Epidermal melanocyte (primary cell): ENCODE measurements around the gene SMYD1.

Source experiments
- DNase-seq: peaks from one replicate; pipeline ENCODE4 v3.0.0; 2011; ENCODE audit warnings: low spot score; ENCODE audit not compliant: insufficient read length

The SMYD1 gene

DNA sequence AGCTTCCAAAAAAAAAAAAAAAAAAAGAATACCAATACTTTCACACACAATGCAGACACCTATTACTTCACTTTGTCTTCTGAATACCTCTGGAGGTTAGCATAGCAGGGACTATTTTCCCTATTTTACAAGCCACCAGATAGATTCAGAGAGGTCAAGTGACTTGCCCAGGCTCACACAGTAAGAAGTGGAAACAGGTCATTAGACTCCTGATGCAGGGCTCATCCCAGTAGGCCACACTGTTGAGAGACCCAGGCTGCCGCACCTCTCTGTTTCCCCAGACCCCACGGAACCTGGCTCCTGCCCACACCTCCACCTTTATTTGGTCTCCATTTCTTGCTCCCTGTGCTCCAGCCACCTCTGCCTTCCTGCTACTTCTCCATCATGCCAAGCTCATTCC is 19.4 kb downstream of the SMYD1 start:
- no peak for DNase-seq

DNA sequence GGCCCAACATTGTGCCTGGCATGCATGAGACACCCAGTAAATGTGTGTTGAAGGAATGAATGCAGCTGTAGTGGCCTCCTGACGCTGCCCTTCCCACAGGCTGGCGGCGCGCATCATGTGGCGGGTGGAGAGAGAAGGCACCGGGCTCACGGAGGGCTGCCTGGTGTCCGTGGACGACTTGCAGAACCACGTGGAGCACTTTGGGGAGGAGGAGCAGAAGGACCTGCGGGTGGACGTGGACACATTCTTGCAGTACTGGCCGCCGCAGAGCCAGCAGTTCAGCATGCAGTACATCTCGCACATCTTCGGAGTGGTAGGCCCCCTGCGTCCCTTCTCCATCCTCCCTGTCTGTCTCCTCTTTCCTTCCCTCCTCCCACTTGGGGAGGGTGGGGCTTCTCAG is 20.1 kb downstream of the SMYD1 start:
- DNase-seq, result no peak

DNA sequence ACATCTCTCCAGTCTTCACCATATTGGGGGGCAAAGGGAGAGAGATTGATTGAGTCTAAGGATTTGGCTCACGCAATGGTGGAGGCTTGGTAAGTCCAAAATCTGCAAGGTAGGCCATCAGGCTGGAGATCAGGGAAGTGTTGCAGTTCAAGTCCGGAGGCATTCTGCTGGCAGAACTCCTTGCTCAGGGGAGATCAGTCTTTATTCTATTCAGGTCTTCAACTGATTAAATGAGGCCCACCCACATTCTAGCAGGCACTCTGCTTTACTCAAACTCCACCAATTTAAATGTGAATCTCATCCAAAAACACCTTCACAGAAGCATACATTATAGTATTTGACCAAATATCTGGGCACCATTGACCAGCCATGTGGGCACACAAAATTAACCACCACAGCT is 21.4 kb downstream of the SMYD1 start:
- no peak for DNase-seq

DNA sequence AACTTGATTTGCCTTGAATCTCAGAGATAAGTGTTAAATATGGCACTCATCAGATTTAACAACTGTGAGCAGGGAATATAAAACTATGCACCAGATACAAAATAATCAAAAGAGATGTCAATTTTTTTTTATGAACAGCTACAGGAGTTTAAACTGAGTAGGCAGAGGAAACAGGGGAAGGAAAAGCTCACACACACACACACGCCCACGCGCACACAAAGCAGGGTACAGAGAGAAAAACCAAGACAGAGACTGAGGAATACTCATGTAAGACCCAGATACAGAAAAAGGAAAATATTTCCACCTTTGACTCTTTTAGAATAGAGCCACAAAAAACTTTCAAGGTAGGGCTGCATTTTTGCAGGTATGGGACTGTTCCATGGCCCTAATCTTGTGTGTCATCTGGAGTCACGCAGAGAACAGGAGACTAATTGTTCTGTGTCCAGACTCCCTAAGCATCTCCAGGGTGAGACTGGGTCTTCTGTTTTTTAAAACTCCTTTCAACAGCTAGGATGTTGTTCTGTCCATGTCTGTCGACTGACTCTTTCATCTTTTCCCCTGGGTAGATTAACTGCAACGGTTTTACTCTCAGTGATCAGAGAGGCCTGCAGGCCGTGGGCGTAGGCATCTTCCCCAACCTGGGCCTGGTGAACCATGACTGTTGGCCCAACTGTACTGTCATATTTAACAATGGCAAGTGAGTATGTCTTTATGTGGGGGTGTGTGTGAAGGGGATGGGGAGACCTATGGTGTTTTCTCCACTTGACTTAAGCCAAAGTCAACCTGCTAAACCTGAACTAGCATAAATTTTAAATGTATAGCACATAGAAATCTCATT is 23.0 kb downstream of the SMYD1 start:
- no peak for DNase-seq

DNA sequence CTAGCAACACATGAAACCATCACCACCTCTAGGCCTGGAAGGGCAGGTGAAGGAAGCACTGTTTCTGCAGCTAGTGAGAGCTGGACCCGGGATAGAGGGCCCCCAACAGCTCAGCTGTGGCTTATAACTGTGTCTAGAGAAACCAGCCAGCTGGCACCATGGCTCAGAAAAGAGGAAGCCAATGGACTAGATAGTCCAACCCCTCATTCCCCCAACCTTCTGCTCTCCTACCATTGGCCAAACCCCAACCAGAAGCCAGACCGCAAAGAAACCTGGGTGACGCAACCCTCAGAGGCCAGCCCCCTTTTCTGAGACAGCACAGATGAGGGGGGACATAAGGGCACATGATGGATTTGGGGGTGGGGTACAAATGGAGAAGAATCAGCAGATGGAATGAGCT is 24.3 kb downstream of the SMYD1 start:
- DNase-seq, result no peak

DNA sequence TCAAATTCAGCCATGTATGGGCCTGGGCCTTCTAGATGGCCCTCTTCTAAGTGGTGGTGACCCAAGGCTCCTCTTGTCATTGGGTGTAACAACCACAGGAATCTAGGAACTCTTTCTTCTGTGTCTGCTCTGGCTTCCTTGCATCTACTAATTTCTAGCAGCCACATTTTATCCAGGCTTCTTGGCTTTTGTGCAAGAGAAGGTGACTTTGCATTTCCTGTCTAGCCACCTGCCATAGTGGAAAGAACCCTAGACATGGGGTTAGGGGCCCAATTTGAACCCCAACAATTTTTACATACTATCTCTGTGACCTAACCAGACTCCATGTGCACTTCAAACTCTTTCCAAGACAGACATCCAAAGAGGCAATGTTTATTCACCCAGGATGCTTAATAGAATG is 25.1 kb downstream of the SMYD1 start:
- DNase-seq, result no peak

DNA sequence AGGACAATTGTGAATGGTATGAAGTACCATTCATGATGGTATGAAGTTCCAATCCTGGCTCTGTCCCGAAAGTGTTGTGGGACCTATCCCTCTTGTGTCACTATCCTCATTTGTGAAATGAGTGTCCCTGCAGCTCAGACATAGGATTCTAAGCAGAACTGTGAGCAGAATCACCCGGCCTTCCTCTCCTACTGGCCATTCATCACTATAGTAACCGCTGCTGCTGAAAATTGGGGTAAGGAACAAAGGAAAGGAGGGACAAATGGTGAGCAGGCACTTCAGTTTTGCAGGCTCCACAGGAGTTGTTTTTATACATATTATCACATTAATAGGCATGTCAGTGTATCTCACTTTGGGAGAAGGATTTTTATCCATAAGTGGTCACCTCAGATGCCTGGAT is 27.4 kb downstream of the SMYD1 start:
- DNase-seq, result no peak

DNA sequence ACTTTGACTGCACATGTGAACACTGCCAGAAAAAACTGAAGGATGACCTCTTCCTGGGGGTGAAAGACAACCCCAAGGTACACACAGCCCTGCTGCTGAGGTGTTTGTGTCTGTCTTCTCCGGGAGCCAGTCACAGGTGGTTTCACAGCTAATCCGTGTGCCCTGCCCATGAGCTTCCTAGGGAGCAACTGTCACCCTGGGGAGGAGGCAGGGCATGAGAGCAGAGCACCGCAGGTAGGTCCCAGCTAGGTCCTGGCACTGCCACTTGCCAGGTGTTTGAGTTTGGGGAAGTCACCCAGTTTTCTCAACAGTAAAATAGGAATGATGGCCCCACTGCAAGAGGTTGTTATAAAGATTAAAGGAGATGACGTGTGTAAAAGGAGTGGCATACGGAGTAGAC is 29.1 kb downstream of the SMYD1 start:
- DNase-seq, result no peak

DNA sequence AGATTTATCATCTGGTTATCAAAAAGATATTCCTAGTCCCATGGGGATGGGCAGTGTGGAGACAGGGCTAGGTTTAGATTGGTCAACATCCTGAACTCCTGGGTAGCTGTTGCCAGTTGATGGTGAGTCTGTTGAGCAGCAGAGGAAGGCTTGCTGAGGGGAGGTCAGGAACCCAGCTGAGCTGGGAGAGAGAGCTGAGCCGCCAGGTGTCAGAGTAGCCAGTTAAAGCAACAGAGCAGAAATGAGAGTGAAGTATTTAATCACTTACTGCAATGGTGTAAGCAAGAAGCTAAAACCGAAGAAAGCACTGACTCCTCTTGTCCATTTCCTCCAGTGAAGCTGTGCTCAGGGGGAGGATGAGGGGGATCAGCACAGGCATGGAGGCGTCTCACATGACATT is 29.6 kb downstream of the SMYD1 start:
- DNase-seq, result no peak

DNA sequence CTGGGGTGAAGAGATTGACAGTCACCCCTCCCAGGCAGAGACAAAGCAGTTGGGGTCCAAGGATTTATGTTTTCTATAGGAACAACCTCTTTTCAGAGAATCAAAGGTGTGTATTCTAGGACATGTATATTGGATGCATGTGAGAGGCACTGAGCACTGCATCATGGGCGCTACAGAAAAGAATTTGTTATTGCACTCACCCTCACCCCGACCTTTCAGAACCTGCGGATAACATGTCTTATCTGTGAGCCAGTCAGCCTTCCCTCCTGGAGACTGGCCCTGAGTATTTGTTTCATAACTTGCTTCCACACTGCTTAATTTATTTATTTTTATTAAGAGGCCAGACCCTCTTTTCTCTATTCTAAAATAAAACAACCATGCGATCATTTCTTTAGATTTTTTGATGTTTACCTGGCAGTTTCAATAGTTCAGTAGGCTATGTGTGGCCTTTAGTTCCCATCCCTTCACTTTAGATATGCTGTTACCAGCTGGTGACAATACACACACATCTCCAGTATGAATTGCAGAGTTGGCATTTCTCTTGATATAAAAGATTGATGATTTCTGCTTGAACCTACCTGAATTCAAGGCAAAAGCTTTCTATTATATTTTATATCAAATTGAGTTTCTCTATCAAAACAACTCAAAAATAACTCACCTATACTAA is 30.4 kb downstream of the SMYD1 start:
- no peak for DNase-seq

DNA sequence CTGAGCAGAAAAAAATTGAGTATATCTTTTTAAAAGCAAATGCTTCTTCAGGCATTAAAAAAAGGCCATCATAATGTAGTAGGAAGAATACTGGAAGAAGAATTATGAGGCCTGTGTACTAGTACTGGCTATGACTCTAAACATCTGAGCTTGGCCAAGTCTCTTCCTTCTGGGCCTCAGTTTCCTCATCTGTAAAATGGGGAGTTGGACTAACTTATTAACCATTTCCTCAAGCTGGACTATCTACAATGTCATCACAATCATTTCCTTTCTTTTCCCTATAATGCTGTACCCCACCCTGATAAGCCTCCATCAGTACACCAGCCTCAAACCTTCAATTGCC is 30.9 kb downstream of the SMYD1 start:
- DNase-seq, result no peak

DNA sequence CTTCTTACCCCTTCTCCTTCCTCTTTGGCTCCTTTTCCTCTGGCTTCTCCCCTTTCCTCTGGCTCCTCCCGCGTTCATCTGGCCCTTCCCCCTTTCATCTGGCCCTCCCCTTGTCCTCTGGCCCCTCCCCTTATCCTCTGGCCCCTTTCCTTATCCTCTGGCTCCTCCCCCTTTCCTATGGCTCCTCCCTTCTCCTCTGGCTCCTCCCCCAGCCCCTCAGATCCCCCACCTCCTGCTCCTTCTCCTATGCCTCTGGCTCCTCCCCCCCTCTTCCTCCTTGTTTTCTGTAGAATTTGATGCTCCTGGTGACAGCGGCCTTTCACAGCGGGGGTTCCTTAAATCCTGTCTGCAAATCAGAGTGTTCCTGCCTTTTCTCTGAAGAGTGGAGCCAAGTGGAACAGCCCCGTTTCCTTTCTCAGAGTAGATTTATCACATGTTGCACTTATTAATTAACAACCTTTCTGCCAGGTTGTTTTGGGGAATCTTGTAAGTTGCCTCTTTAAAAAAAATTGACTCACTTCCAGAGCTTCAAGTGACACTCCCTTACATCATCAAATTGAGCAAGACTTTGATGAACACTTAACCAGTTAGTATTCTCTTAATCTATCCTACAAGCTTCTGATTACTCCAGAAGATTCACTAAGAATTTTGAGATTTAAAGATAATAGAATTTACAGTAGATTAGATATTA is 32.3 kb downstream of the SMYD1 start:
- no peak for DNase-seq

DNA sequence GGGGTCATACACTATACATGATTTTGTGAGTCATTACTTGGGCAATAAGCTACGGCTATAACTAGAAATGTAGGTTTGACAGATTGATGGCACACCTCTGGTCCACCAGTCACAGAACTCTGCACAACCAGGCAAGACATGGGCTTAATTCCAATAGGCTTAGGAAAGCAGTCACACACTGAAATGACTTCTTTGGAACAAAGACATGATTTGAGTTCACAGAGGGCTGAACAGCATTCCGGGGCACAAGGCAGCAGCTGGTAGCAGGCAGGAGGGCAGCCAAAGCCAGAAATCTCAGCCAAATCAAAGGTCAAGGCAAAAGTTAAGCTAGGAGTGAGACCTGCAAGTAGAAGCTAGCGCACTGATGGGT is 32.8 kb downstream of the SMYD1 start:
- no peak for DNase-seq

DNA sequence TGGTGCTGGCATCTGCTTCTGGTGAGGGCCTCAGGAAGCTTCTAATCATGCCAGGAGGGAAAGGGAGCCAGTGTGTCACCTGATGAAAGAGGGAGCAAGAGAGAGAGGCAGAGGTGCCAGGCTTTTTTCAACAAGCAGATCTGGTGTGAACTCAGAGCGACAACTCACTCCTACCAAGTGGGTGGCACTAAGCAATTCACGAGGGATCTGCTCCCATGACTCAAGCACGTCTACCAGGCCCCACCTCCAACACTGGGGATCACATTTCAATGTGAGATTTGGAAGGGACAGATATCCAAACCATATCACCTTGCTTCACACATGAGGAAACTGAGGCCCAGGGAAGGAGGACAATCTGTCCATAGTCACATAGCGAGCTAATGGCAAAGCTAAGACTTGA is 41.2 kb downstream of the SMYD1 start:
- DNase-seq, result no peak

DNA sequence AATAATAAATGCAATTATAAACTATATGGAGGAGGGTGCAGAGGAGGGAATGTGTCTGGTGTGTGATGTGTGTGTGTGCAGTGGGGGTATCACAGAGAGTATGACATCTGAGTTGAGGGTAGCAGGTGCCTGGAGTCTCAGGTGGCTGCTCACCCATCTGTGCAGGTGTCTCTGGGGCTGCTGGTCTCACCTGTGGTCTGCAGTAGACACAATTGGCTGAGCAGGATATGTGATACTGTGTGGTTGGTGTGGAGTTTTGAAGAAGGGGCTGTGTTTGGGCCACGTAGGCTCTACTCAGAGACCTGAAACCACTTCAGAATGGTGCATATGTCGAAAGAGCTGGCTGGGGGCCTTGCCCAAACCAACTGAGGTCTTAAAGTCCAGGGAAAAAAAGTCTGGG is 43.2 kb downstream of the SMYD1 start:
- no peak for DNase-seq

DNA sequence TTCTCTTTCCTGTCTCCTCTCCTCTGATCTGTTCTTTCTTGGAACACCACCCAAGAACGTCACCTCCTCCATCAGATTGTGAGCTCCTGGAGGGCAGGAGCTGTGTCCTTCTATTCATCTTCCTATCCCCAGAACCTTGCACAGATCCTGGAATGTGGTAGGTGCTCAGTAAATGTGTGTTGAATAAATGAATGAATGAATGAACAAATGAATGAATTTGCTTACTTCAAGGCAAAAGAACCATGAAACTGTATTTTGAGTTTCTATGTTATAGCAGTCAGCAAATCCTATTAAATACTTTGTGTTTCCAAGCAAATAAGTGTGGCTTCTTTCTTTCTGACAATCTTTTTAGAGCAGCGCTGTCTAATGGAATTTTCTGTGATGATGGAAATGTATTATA is 45.4 kb downstream of the SMYD1 start:
- no peak for DNase-seq

DNA sequence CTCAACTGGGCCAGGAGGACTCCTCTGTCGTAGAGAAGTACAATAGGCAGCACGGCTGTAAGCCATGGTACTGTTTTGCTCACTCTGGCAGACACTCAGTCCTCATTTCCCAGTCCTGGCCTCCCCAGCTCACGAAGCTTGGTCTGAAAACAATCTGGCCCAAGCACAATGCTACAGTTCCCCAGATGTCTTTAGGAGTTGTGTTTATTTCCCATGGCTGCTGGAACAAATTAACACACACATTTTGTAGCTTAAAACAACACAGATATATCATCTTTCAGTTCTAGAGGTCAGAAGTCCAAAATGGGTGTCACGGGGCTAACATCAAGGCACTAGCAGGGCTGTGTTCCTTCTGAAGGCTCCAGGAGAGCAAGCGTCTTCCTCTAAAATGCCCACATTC is 47.3 kb downstream of the SMYD1 start:
- DNase-seq, result no peak

DNA sequence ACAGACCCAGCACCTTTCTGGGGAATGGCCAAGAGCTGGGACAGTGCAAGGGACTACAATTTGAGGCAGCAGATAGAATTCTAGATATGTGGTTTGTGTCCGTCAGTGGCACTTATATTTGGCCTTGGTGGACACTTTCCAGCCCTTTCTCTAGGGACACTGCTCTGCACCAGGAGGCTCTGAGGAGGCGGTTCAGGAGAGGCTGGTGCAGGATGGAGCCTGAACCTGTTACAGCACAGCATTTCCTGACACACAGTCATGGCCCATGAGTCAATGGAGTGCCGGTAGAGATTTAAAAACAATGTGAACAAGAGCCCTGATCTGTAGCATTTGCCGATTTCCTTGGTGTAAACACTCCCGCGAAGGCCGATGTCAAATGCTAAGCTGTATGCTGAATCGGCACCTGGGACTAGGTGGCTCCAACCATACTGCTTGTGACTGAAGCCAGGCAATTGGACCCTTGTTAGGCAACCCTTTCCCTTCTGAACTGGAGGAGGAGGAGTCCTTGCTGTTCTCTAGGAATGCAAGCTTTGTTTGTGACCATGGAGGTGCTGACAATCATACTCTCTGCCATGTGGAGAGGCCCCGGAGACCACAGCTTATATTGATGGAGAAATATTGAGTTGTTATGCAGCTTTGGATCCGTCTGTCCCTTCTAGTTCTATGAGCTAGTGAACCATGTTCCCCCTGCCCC is 48.3 kb downstream of the SMYD1 start:
- no peak for DNase-seq

DNA sequence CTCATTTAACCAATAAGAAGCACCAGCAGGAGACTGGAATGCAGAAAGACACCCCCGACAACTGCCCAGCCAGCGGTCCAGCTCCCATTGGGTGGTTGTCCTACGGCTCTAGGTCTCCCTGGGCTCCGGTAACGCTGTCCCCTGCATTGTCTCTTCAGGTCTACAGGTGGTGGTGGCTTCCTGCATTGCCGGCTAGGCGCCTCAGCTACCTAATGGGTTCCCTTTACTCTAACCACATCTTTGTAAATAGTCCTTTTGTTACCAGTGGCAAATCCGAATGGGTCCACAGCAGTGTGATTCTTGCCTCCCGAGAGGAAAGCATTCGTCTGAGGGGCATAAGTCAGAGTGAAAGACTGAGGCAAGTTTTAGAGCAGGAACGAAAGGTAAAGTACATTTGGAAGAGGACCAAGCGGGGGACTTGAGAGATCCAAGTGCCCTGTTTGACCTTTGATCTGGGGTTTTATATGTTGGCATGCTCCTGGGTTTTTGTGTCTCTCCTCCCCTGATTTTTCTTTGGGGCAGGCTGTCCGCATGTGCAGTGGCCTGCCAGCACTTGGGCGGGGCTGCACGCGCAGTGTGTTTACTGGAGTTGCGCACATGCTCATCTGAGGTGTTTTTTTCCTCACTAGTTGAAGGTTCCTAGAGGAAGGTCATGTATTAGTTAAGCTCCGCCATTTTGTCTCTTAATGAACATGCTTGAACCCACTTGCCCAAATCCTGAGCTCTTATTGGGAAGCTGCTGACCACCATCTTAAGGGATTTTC is 49.2 kb downstream of the SMYD1 start:
- DNase-seq, result no peak

DNA sequence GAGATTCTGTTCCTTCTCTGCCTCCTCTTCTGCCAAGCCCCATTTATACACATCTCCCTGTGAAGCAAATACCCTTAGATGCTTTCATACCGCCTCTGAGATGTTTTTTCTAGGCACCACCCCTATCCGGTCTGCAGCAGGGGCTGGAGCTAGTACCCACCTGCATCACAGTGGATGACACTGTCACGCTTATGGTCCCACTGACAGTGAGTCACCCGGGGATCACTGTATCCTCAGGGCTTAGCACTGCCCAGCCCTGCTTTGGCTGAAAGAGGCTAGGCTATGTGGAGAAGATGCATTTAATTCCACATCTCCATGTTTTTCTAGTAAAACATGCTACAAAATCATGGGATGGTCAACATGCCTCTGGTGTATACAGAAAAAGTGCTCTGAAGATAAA is 50.3 kb downstream of the SMYD1 start:
- DNase-seq, result no peak

DNA sequence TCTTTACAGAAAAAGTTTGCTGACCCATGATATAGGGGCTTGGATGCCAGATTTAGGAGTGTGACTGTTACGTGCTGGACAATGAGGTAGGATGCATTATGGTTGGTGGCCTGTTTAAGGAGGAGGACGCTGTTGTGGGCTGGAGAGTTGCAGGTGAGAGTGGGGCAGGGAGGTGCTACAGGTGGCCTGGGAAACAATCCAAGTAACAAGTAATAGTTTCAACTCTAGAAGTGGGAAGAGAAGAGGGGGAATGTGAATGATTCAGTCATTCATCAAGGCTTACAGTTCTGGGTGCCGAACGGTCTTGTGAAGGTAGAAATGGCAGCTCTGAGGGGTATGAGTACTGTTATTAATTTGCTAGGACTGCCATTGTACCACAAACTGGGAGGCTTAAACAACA is 54.1 kb downstream of the SMYD1 start:
- no peak for DNase-seq
